Liver (tissue), 9 donors: Measurements from ENCODE around the gene C14orf132. TPM values are rescaled to one million over a fixed set of nuclear protein-coding genes. Genes with fewer than 3 reads are reported as not detected.

Experiments used
- DNase-seq: peaks from one replicate; pipeline ENCODE4 v3.0.0-alpha.2; 2017; ENCODE audit warnings: low spot score
- H3K27ac ChIP-seq, 2 donors: one replicate each; pipeline ENCODE4 v1.7.0; 2013; ENCODE audit warnings: inconsistent platforms in 2 of 2, low read length in 2 of 2, control low read depth in 1 of 2, low read depth in 1 of 2, mild to moderate bottlenecking in 1 of 2
- H3K27me3 ChIP-seq, 4 donors: one replicate each; pipeline versions ENCODE4 v1.6.1 to v1.7.0; 2013; ENCODE audit warnings: low read length in 3 of 4, inconsistent platforms in 1 of 4, mild to moderate bottlenecking in 1 of 4, moderate library complexity in 1 of 4; ENCODE audit not compliant: control insufficient read depth in 4 of 4, insufficient read depth in 4 of 4
- H3K36me3 ChIP-seq, 4 donors: one replicate each; pipeline versions ENCODE4 v1.6.1 to v1.7.0; 2013; ENCODE audit warnings: low read length in 3 of 4, mild to moderate bottlenecking in 3 of 4, low read depth in 1 of 4, moderate library complexity in 1 of 4; ENCODE audit not compliant: control insufficient read depth in 4 of 4, insufficient read depth in 3 of 4
- H3K4me1 ChIP-seq, 4 donors: one replicate each; pipeline versions ENCODE4 v1.6.1 to v1.7.0; 2013; ENCODE audit warnings: low read length in 3 of 4, mild to moderate bottlenecking in 3 of 4, moderate library complexity in 1 of 4; ENCODE audit not compliant: control insufficient read depth in 4 of 4, insufficient read depth in 4 of 4
- H3K4me3 ChIP-seq, 3 donors: one replicate each; pipeline versions ENCODE4 v1.6.1 to v1.7.0; 2013; ENCODE audit warnings: low read length in 3 of 3, control low read depth in 1 of 3, low read depth in 1 of 3, mild to moderate bottlenecking in 1 of 3
- H3K9ac ChIP-seq, 2 donors: one replicate each; pipeline ENCODE4 v1.7.0; 2013; ENCODE audit warnings: low read length in 2 of 2, mild to moderate bottlenecking in 2 of 2, moderate library complexity in 2 of 2, control low read depth in 1 of 2, low read depth in 1 of 2
- H3K9me3 ChIP-seq, 4 donors: one replicate each; pipeline versions ENCODE4 v1.6.1 to v1.7.0; 2013; ENCODE audit warnings: low read length in 3 of 4; ENCODE audit not compliant: control insufficient read depth in 4 of 4
- EGR1 ChIP-seq, 2 donors: IDR thresholded peaks; 2 replicates each; pipeline ENCODE4 v1.6.1; 2016 to 2018; ENCODE audit warnings: antibody characterized with exemption in 2 of 2, low read depth in 2 of 2
- FOXA1 ChIP-seq: IDR thresholded peaks from 2 replicates; pipeline ENCODE4 v1.6.1; 2016; ENCODE audit warnings: antibody characterized with exemption
- FOXA2 ChIP-seq: IDR thresholded peaks from 2 replicates; pipeline ENCODE4 v1.6.1; 2016; ENCODE audit warnings: antibody characterized with exemption
- GABPA ChIP-seq, 2 donors: IDR thresholded peaks in 1 of 2; conservative IDR thresholded peaks in 1 of 2; 2 replicates each; pipeline ENCODE4 v1.6.1; 2016; ENCODE audit warnings: antibody characterized with exemption in 2 of 2, mild to moderate bottlenecking in 1 of 2, moderate library complexity in 1 of 2
- HNF4A ChIP-seq, 2 donors: conservative IDR thresholded peaks; 2 replicates each; pipeline ENCODE4 v1.6.1; 2016; ENCODE audit warnings: antibody characterized with exemption in 2 of 2, mild to moderate bottlenecking in 2 of 2
- HNF4G ChIP-seq: IDR thresholded peaks from 2 replicates; pipeline ENCODE4 v1.6.1; 2016; ENCODE audit warnings: antibody characterized with exemption
- JUND ChIP-seq, 2 donors: IDR thresholded peaks; 2 replicates each; pipeline ENCODE4 v1.6.1; 2016; ENCODE audit warnings: antibody characterized with exemption in 2 of 2
- NR2F2 ChIP-seq: IDR thresholded peaks from 2 replicates; pipeline ENCODE4 v1.6.1; 2016; ENCODE audit warnings: antibody characterized with exemption
- RAD21 ChIP-seq, 2 donors: IDR thresholded peaks; 2 replicates each; pipeline ENCODE4 v1.6.1; 2016; ENCODE audit warnings: antibody characterized with exemption in 2 of 2, mild to moderate bottlenecking in 2 of 2
- RXRA ChIP-seq, 2 donors: IDR thresholded peaks; 2 replicates each; pipeline ENCODE4 v1.6.1; 2017 to 2018; ENCODE audit warnings: antibody characterized with exemption in 2 of 2, mild to moderate bottlenecking in 1 of 2
- SP1 ChIP-seq: IDR thresholded peaks from 2 replicates; pipeline ENCODE4 v1.6.1; 2018; ENCODE audit warnings: antibody characterized with exemption, mild to moderate bottlenecking
- TAF1 ChIP-seq: conservative IDR thresholded peaks from 2 replicates; pipeline ENCODE4 v1.6.1; 2016; ENCODE audit warnings: antibody characterized with exemption, mild to moderate bottlenecking
- YY1 ChIP-seq: IDR thresholded peaks from 2 replicates; pipeline ENCODE4 v1.6.1; 2016; ENCODE audit warnings: antibody characterized with exemption, mild to moderate bottlenecking
- ZBTB33 ChIP-seq: IDR thresholded peaks from 2 replicates; pipeline ENCODE4 v1.6.1; 2016; ENCODE audit warnings: antibody characterized with exemption
- WGBS: extraction: QIAGEN DNeasy Blood & Tissue Kit; methylation state at CpG from one replicate; pipeline ENCODE4 v1.1.7; 2013; 5-methylcytosine and 5-hydroxymethylcytosine counted together
- polyA plus RNA-seq, 2 donors: library from polyadenylated mRNA; stranded (reverse) in 1 of 2; unstranded in 1 of 2; fragments of 200-250 nt in 1 of 2; fragments of >200 nt in 1 of 2; fragmentation: Nextera tagmentation in 1 of 2; extraction: Ambion mirVana in 1 of 2; gene quantifications; one replicate each; pipeline versions ENCODE4 v1.2.1 to v1.2.3, GENCODE V29; 2013 to 2015
- total RNA-seq, 2 donors: library from RNA; depleted of rRNA; stranded (reverse); fragments of >200 nt; gene quantifications; one replicate each; pipeline ENCODE4 v1.2.3, GENCODE V29; 2014
- TF ChIP-seq, protein P1 (sequence below): fragments of 150-350 bp; IDR thresholded peaks from 2 replicates; pipeline ENCODE4 v1.5.1; 2017; ENCODE audit warnings: improper control_type of control experiment, low read depth, low read length; ENCODE audit not compliant: missing input control
- TF ChIP-seq, protein P2 (sequence below): IDR thresholded peaks from 2 replicates; pipeline ENCODE4 v1.6.1; 2016; ENCODE audit warnings: antibody characterized with exemption
- TF ChIP-seq, protein P3 (sequence below): IDR thresholded peaks from 2 replicates; pipeline ENCODE4 v1.6.1; 2016; ENCODE audit warnings: antibody characterized with exemption
- TF ChIP-seq, protein P4 (sequence below): IDR thresholded peaks from 2 replicates; pipeline ENCODE4 v1.6.1; 2016; ENCODE audit warnings: antibody characterized with exemption, mild to moderate bottlenecking
- donor health status: healthy.
- donor health status: healthy.
- donor health status: healthy.
- donor health status: healthy.
- donor health status: healthy.

C14orf132 gene
- total and polyA plus RNA-seq, 4 donors = 1.8 to 3.0 (median 2.1) TPM

DNA sequence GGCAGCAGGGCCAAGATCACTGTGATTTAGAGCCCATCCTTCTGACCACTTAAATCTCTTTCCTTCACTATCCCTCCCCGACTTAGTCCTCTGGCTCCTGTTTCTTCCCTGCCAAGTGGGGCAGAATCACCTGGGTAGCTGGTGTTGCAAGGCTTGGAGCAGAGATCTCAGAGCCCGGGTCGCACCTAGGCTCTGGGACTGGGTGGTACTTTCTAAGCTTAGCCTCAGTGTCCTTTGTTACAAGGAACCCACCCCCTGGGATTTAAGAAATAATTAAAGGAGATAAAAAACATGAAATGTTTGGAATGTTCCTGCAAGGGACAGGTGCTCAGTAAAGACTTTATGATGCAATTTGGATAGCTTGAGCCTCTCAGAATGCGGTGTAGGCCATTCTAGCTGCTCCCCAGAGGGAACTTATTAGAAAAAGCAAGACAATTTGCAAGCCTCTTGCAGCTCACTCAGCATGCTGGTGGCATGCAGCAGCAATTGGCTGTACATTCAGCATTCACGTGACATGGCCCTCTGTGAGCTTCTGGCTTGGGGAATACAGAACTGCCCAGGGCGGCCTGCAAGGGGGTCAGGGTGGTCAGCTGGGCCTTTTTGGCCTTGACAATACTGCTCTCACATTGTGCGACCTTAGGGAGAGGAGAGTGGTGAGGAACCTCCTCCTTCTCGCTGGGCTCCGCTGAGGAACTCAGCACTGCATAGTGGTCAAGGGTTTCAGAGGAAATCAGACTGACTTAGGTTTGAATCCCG lies 16.8 kb downstream of the C14orf132 start:
- whole genome bisulfite sequencing = 80% methylated on average over 10 of the region's 10 CpGs
- Histone ChIP-seq H3K27ac (no peak overlapping the region), H3K4me3 (no peak overlapping the region), H3K4me1 (peaks cover 0 to 2% (median 0%) of the 10 kb centered on the region in 4 donors), H3K36me3 (no peaks in the 10 kb centered on the region), H3K9ac (no peak overlapping the region), H3K27me3 (no peaks in the 10 kb centered on the region), H3K9me3 (no peaks in the 10 kb centered on the region)
- no peak for TF ChIP-seq RXRA (IDR thresholded peaks at IDR 0.05)
- DNase-seq = no peak

DNA sequence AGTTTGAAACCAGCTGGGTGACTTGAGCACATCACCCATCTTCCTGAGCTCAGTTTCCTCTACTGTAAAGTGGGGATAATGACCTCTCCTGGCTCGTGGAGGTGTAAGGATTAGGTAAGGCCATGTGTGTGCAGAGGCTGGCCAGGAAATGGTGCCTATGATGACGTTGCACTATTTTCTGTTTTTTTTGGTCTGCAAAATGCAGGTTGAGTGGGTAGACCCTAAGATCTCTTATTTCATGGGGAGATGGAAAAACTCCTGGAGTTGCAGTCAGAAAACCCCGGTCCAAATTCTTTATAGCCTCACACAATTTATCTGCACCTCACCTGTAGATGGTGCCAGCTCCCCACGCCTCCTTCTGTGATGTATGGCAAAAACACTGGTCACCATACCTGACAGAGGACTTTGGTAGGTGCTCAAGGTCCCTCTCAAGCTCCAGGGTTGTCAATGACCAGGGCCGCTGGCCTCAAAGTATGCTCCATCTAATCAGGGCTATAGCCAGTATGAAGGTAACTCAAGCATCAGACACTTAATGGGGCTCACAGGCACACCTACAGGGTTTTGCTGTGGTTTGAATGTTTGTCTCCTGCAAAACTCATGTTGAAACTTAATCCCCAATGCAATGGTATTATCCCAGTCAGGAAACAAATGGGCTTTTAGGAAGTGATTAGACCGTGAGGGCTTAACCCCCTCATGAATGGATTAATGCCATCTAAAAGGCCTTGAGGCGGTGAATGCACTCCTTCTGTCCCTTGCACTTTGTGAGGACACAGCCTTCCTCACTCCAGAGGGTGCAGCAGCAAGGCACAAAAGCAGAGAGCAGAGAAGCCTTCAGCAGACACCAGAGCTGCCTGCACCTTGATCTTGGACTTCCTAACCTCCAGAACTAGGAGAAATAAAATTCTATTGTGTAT lies 17.6 kb downstream of the C14orf132 start:
- Histone ChIP-seq H3K27me3 (no peaks in the 10 kb centered on the region), H3K9me3 (no peaks in the 10 kb centered on the region), H3K9ac (no peak overlapping the region), H3K27ac (no peak overlapping the region), H3K4me1 (peaks cover 0 to 2% (median 0%) of the 10 kb centered on the region in 4 donors), H3K4me3 (no peak overlapping the region), H3K36me3 (no peaks in the 10 kb centered on the region)
- 67% methylated on average over 7 of the region's 7 CpGs for WGBS
- no peak for DNase-seq
- TF ChIP-seq JUND (IDR thresholded peaks at IDR 0.05) (no peak), FOXA1 (no peak), YY1 (no peak), FOXA2 (no peak), GABPA (IDR thresholded peaks at IDR 0.05 in 1 of 2, conservative IDR thresholded peaks at IDR 0.05 in 1 of 2) (no peak), ZBTB33 (no peak), HNF4G (no peak), NR2F2 (no peak), EGR1 (IDR thresholded peaks at IDR 0.05; ENCODE audit: low read depth in 2 of 2) (no peak), SP1 (no peak), RXRA (IDR thresholded peaks at IDR 0.05) (no peak), RAD21 (IDR thresholded peaks at IDR 0.05) (peak; percentile 81 to 84), HNF4A (conservative IDR thresholded peaks at IDR 0.05) (peak; percentile 61 to 71), TAF1 (no peak)
- TF ChIP-seq, protein P1, sequence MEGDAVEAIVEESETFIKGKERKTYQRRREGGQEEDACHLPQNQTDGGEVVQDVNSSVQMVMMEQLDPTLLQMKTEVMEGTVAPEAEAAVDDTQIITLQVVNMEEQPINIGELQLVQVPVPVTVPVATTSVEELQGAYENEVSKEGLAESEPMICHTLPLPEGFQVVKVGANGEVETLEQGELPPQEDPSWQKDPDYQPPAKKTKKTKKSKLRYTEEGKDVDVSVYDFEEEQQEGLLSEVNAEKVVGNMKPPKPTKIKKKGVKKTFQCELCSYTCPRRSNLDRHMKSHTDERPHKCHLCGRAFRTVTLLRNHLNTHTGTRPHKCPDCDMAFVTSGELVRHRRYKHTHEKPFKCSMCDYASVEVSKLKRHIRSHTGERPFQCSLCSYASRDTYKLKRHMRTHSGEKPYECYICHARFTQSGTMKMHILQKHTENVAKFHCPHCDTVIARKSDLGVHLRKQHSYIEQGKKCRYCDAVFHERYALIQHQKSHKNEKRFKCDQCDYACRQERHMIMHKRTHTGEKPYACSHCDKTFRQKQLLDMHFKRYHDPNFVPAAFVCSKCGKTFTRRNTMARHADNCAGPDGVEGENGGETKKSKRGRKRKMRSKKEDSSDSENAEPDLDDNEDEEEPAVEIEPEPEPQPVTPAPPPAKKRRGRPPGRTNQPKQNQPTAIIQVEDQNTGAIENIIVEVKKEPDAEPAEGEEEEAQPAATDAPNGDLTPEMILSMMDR = peak; percentile 33
- TF ChIP-seq, protein P2, sequence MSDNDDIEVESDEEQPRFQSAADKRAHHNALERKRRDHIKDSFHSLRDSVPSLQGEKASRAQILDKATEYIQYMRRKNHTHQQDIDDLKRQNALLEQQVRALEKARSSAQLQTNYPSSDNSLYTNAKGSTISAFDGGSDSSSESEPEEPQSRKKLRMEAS = no peak
- TF ChIP-seq, protein P3, sequence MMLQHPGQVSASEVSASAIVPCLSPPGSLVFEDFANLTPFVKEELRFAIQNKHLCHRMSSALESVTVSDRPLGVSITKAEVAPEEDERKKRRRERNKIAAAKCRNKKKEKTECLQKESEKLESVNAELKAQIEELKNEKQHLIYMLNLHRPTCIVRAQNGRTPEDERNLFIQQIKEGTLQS = no peak
- TF ChIP-seq, protein P4, sequence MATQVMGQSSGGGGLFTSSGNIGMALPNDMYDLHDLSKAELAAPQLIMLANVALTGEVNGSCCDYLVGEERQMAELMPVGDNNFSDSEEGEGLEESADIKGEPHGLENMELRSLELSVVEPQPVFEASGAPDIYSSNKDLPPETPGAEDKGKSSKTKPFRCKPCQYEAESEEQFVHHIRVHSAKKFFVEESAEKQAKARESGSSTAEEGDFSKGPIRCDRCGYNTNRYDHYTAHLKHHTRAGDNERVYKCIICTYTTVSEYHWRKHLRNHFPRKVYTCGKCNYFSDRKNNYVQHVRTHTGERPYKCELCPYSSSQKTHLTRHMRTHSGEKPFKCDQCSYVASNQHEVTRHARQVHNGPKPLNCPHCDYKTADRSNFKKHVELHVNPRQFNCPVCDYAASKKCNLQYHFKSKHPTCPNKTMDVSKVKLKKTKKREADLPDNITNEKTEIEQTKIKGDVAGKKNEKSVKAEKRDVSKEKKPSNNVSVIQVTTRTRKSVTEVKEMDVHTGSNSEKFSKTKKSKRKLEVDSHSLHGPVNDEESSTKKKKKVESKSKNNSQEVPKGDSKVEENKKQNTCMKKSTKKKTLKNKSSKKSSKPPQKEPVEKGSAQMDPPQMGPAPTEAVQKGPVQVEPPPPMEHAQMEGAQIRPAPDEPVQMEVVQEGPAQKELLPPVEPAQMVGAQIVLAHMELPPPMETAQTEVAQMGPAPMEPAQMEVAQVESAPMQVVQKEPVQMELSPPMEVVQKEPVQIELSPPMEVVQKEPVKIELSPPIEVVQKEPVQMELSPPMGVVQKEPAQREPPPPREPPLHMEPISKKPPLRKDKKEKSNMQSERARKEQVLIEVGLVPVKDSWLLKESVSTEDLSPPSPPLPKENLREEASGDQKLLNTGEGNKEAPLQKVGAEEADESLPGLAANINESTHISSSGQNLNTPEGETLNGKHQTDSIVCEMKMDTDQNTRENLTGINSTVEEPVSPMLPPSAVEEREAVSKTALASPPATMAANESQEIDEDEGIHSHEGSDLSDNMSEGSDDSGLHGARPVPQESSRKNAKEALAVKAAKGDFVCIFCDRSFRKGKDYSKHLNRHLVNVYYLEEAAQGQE = no peak
